VCaP (cell line): ENCODE results near the gene SMAD1.

ENCODE experiments used
- H3K27ac ChIP-seq: fragments of 450-650 bp; 2 replicates; pipeline ENCODE4 v1.5.1; 2017
- CTCF ChIP-seq: fragments of 450-650 bp; conservative IDR thresholded peaks from 2 replicates; pipeline ENCODE4 v1.5.1; 2017; ENCODE audit warnings: mild to moderate bottlenecking, moderate library complexity

Gene SMAD1

DNA sequence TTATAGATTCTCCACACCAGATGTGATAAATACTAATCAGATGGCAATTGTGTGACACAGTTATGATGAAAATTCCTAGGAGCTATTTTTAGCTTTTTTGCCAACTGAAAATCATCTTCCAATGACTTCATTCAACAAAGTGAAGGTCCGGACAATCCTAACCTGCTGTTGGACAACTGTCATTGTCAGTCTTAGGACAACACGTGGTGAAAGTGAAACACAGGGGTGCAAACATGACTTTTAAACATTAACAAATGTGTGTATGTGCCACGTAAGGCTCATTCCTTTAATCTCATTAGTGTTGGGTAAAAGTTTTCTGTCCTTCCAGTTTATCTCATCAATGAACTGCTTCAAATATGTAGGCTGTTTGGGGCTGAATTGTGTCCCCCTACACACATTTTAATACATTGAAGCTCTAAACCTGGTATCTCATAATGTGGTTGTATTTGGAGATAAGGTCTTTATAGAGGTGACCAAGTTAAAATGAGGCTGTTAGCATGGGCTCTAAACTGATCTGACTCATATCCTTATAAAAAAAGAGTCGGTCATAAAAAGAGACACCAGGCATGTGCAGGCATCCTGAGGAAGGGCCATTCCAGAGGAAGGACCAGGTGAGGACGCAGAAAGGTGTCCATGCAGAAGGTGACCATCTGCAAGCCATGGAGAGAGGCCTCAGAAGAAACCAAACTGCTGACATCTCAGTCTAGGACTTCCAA is 41.2 kb upstream of the SMAD1 start:
- no peak overlapping the region for H3K27ac ChIP-seq
- no peak for TF ChIP-seq CTCF

- no peak overlapping the region for H3K27ac ChIP-seq
- no peak for TF ChIP-seq CTCF
Observed at GRCh38 chr4:145446184-145446583, 35.5 kb upstream of the SMAD1 start.

GRCh38 chr4:145451895-145452294 is 29.8 kb upstream of the SMAD1 start:
- no peak for TF ChIP-seq CTCF
- no peak overlapping the region for H3K27ac ChIP-seq

GRCh38 chr4:145452447-145453162 is 29.0 kb upstream of the SMAD1 start:
- TF ChIP-seq CTCF = no peak
- H3K27ac ChIP-seq = no peak overlapping the region

DNA sequence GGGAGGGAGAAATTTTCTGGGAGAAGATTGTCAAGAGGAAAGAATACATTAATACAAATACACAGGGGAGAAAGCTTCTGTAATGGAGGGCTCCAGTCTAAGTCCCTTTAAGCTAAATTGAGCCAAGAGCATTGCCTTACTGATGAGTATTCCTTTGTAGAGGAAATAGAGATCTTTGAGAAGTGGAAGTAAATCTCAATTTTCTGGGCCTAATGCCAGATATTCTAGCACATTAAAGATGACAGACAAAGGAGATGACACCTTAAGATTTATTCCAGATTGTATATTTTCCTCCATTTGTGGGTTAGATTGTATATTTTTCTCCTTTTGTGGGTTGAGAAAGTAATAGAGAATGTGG is 28.5 kb upstream of the SMAD1 start:
- no peak overlapping the region for H3K27ac ChIP-seq
- TF ChIP-seq CTCF = no peak

- no peak overlapping the region for H3K27ac ChIP-seq
- no peak for TF ChIP-seq CTCF
Observed at GRCh38 chr4:145473203-145473602, 8.4 kb upstream of the SMAD1 start.

DNA sequence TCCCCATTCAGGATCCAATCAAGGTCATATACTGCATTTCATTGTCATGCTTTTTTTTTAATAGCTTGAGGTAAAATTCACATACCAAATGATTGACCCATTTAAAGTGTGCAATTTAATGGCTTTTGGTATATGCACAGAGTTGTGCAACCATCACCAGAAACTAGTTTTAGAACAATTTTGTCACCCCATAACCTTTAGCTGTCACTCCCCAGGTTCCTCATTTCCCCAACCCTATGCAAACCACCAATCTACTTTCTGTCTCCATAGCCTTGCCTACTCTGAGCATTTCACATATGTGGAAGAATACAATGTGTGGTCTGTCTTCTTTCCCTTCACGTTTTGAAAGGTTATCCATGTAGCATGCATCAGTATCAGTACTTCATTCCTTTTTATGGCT is 1.4 kb upstream of the SMAD1 start:
- TF ChIP-seq CTCF = no peak
- H3K27ac ChIP-seq = no peak overlapping the region; the same call in 1 of the 2 replicates
